Thoracic aorta endothelial cell (primary cell): ENCODE data around the gene OR14C36. TPM values are rescaled to one million over a fixed set of nuclear protein-coding genes. Genes with fewer than 3 reads are reported as not detected.

ENCODE experiments used
- total RNA-seq: library from RNA; depleted of rRNA; stranded (reverse); fragments of >200 nt; gene quantifications from 2 replicates; pipeline ENCODE4 v1.2.3, GENCODE V29; 2012

The OR14C36 gene
- total RNA-seq, result not detected in 2 replicates

GRCh38 chr1:248348475-248348874 lies at the start of gene OR14C36:
Gene OR14C36, plus strand, starts transcription at chr1:248348775. Its CDS starts 0 bp downstream, at chr1:248348775.

GRCh38 chr1:248303324-248303723 lies 45.3 kb upstream of the OR14C36 start, which contains the start of gene OR2T12:
Gene OR2T12, minus strand, starts transcription at chr1:248303424. Its CDS starts 7,846 bp downstream, at chr1:248295578.

GRCh38 chr1:248324468-248324867 lies 24.1 kb upstream of the OR14C36 start, which contains the start of gene OR2M7:
Gene OR2M7, minus strand, starts transcription at chr1:248324568. Its CDS starts 0 bp downstream, at chr1:248324568.

GRCh38 chr1:248361121-248361715 lies 12.6 kb downstream of the OR14C36 start, which contains the start of gene OR2T4:
Gene OR2T4, plus strand, starts transcription at chr1:248361665. Its CDS starts 0 bp downstream, at chr1:248361665.

GRCh38 chr1:248375446-248375845 lies 26.9 kb downstream of the OR14C36 start, which contains the start of gene OR2T6:
Gene OR2T6, plus strand, starts transcription at chr1:248375746. Its CDS starts 11,863 bp downstream, at chr1:248387609.

Other genes starting within 250 kb of the OR14C36 start
- gene OR2M5, start 203.6 kb upstream of the OR14C36 start, total RNA-seq, result not detected in 2 replicates
- not detected in 2 replicates for gene OR2M2, start 174.0 kb upstream of the OR14C36 start, total RNA-seq
- not detected in 2 replicates for gene OR2M3, start 151.5 kb upstream of the OR14C36 start, total RNA-seq
- not detected in 2 replicates for gene OR2M4, start 117.4 kb upstream of the OR14C36 start, total RNA-seq
- 0.13 TPM in 1 of 2 replicates, not detected in the other for gene OR2T33, start 70.8 kb upstream of the OR14C36 start, total RNA-seq
- not detected in 2 replicates for gene OR2T12, start 45.4 kb upstream of the OR14C36 start, total RNA-seq
- gene OR2M7, start 24.2 kb upstream of the OR14C36 start, total RNA-seq, result not detected in 2 replicates
- gene OR2T4, start 12.9 kb downstream of the OR14C36 start, total RNA-seq, result not detected in 2 replicates
- gene OR2T6, start 27.0 kb downstream of the OR14C36 start, total RNA-seq, result not detected in 2 replicates
- gene OR2T1, start 54.3 kb downstream of the OR14C36 start, total RNA-seq, result not detected in 2 replicates
- gene OR2T2, start 96.9 kb downstream of the OR14C36 start, total RNA-seq, result not detected in 2 replicates
- gene OR2T3, start 124.6 kb downstream of the OR14C36 start, total RNA-seq, result not detected in 2 replicates
- gene OR2T5, start 139.8 kb downstream of the OR14C36 start, total RNA-seq, result not detected in 2 replicates
- not detected in 2 replicates for gene OR2G6, start 159.3 kb downstream of the OR14C36 start, total RNA-seq
- gene OR2T29, start 214.0 kb downstream of the OR14C36 start, total RNA-seq, result not detected in 2 replicates
- not detected in 2 replicates for gene OR2T34, start 226.0 kb downstream of the OR14C36 start, total RNA-seq
- gene OR2T10, start 248.9 kb downstream of the OR14C36 start, total RNA-seq, result not detected in 2 replicates